ENCODE data around the gene EPS8L1. TPM values are rescaled to one million over a fixed set of nuclear protein-coding genes. Genes with fewer than 3 reads are reported as not detected.

EPS8L1 gene
- total and polyA plus RNA-seq, 10 donors = 0.37 to 5.3 (median 3.1) TPM; not detected in 1

GRCh38 chr19:55044286-55044685 is 31.4 kb upstream of the EPS8L1 start:
- Histone ChIP-seq H3K9me3 (no peaks in the 10 kb centered on the region), H3K4me1 (peaks cover 3 to 29% (median 22%) of the 10 kb centered on the region in 6 donors), H3K4me3 (no peak overlapping the region), H3K27ac (no peak overlapping the region), H3K27me3 (replicated peaks in 1 of 7) (no peaks in the 10 kb centered on the region), H3K36me3 (peaks cover 3 to 72% (median 57%) of the 10 kb centered on the region in 6 donors)
- TF ChIP-seq POLR2A (IDR thresholded peaks at IDR 0.05) (no peak), POLR2AphosphoS5 (IDR thresholded peaks at IDR 0.05) (no peak)
- intact Hi-C loops (cut with DNase I; ENCODE audit: low total_unique reads) = no loop called here
- no peak for DNase-seq
- WGBS, 5 donors = 87 to 96% (median 89%) methylated on average over 4 to 5 of the region's 5 CpGs

- no peak for DNase-seq
- H3K9me3 ChIP-seq = no peaks in the 10 kb centered on the region
- H3K36me3 ChIP-seq = peaks cover 3 to 80% (median 59%) of the 10 kb centered on the region in 6 donors
- H3K27ac ChIP-seq = no peak overlapping the region
- no peak overlapping the region for H3K4me3 ChIP-seq
- no peaks in the 10 kb centered on the region for H3K27me3 ChIP-seq (replicated peaks in 1 of 7)
- intact Hi-C loops (cut with DNase I; ENCODE audit: low total_unique reads) = no loop called here
- WGBS, 5 donors = 93 to 97% (median 96%) methylated on average over 15 to 30 of the region's 30 CpGs
- no peak for TF ChIP-seq POLR2A (IDR thresholded peaks at IDR 0.05)
- TF ChIP-seq POLR2AphosphoS5 (IDR thresholded peaks at IDR 0.05) = peak in 1 of 3 donors; percentile 59
- H3K4me1 ChIP-seq = peaks cover 3 to 29% (median 22%) of the 10 kb centered on the region in 6 donors
These were observed 30.6 kb upstream of the EPS8L1 start for GRCh38 chr19:55044771-55045716.

DNA sequence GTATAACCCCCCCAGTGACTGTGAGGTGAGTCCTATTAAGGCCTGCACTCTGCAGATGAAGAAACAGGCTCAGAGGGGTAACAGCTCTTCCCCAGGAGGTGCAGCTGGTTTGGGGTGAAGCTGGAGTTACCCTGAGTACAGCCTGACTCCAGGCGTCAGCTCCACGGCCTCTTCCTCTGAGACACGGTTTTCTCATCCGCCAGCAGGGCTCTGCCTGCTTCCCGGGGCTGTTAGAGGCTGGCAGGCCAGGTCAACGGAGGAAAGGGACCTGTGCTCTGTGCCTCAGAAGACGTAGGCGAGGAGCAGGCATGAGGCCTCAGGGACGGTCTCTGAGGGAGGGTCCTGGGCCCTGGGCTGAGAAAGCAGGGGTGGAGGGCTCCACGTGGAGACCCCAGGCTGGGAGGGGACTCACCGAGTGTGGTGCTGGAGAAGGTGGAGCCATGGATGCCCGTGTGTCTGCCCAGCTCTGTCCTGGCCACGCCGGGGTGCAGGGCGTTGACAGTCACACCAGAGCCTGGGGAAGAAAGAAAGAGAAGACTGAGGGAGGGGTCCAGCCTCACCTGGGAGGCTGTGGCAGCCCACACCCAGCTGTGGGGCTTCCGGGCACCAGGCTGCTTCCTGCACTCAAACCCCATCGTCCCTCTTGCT is 28.6 kb upstream of the EPS8L1 start:
- peaks cover 3 to 100% (median 73%) of the 10 kb centered on the region in 6 donors for H3K36me3 ChIP-seq
- 73 to 96% (median 92%) methylated on average over 7 to 17 of the region's 17 CpGs for WGBS, 5 donors

DNA sequence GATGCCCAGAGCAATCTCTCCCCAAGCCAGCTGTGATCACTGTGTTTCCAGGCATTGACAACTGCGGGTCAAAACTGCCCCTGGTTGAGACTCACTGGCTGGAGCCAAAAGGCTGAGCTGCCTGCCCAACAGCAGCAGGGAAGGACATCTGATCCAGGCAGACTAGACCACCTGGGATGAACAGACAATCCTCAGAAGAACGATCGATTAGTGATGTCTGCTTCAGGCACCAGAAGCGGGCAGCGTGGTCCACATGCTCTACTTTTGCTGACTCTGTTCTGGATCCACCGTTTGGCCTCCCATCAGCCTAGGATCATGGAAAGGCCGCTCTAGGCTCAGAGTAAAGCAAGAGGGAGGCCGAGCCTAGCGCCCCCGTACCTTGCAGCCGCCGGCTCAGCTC is 27.7 kb upstream of the EPS8L1 start:
- Histone ChIP-seq H3K27me3 (replicated peaks in 1 of 7) (no peaks in the 10 kb centered on the region), H3K27ac (no peak overlapping the region), H3K36me3 (peaks cover 3 to 100% (median 76%) of the 10 kb centered on the region in 6 donors), H3K4me1 (peaks cover 0 to 2% (median 0%) of the 10 kb centered on the region in 6 donors), H3K9me3 (no peaks in the 10 kb centered on the region), H3K4me3 (no peak overlapping the region)
- DNase-seq = no peak
- peak in 1 of 3 donors; percentile 7 for TF ChIP-seq POLR2AphosphoS5 (IDR thresholded peaks at IDR 0.05)
- no peak for TF ChIP-seq POLR2A (IDR thresholded peaks at IDR 0.05)
- WGBS, 5 donors = 94 to 98% (median 96%) methylated on average over 11 to 12 of the region's 12 CpGs
- intact Hi-C loops (cut with DNase I; ENCODE audit: low total_unique reads) = no loop called here

More for the DNA sequence above, 28.6 kb upstream of the EPS8L1 start:
- Histone ChIP-seq H3K27me3 (replicated peaks in 1 of 7) (no peaks in the 10 kb centered on the region), H3K4me3 (no peak overlapping the region), H3K4me1 (peaks cover 0 to 11% (median 6%) of the 10 kb centered on the region in 6 donors), H3K9me3 (no peaks in the 10 kb centered on the region), H3K27ac (no peak overlapping the region)
- no peak for DNase-seq
- TF ChIP-seq, protein P1, sequence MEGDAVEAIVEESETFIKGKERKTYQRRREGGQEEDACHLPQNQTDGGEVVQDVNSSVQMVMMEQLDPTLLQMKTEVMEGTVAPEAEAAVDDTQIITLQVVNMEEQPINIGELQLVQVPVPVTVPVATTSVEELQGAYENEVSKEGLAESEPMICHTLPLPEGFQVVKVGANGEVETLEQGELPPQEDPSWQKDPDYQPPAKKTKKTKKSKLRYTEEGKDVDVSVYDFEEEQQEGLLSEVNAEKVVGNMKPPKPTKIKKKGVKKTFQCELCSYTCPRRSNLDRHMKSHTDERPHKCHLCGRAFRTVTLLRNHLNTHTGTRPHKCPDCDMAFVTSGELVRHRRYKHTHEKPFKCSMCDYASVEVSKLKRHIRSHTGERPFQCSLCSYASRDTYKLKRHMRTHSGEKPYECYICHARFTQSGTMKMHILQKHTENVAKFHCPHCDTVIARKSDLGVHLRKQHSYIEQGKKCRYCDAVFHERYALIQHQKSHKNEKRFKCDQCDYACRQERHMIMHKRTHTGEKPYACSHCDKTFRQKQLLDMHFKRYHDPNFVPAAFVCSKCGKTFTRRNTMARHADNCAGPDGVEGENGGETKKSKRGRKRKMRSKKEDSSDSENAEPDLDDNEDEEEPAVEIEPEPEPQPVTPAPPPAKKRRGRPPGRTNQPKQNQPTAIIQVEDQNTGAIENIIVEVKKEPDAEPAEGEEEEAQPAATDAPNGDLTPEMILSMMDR (IDR thresholded peaks at IDR 0.05 in 8 of 11, conservative IDR thresholded peaks at IDR 0.05 in 3 of 11) = no peak
- peak in 1 of 3 donors; percentile 34 for TF ChIP-seq POLR2AphosphoS5 (IDR thresholded peaks at IDR 0.05)
- no peak for TF ChIP-seq POLR2A (IDR thresholded peaks at IDR 0.05)
- intact Hi-C loops (cut with DNase I; ENCODE audit: low total_unique reads) = no loop called here

GRCh38 chr19:55048446-55048845 is 27.2 kb upstream of the EPS8L1 start:
- H3K9me3 ChIP-seq = no peaks in the 10 kb centered on the region
- H3K4me1 ChIP-seq = no peaks in the 10 kb centered on the region
- peaks cover 3 to 100% (median 79%) of the 10 kb centered on the region in 6 donors for H3K36me3 ChIP-seq
- no peak for DNase-seq
- intact Hi-C loops (cut with DNase I; ENCODE audit: low total_unique reads) = no loop called here
- WGBS, 5 donors = 95 to 99% (median 96%) methylated on average over 15 of the region's 15 CpGs
- H3K4me3 ChIP-seq = no peak overlapping the region
- TF ChIP-seq, protein P1 (IDR thresholded peaks at IDR 0.05 in 8 of 11, conservative IDR thresholded peaks at IDR 0.05 in 3 of 11) = no peak
- TF ChIP-seq POLR2AphosphoS5 (IDR thresholded peaks at IDR 0.05) (peak in 1 of 3 donors; percentile 7), POLR2A (IDR thresholded peaks at IDR 0.05) (no peak)
- no peak overlapping the region for H3K27ac ChIP-seq
- no peaks in the 10 kb centered on the region for H3K27me3 ChIP-seq (replicated peaks in 1 of 7)

Data from spleen (tissue), 11 donors.